HG02623 (cell line): ENCODE data around the gene SLC22A5.
"Not testable (repeated sequence)": the region's sequence is repeated elsewhere in the genome, so short reads cannot be mapped to it uniquely, and the experiment has no call there.

Experiments used
- ATAC-seq: cut with Tn5 transposase; IDR thresholded peaks from one replicate; pipeline ENCODE4 v1.9.1; 2021; ENCODE audit warnings: moderate library complexity; ENCODE audit not compliant: unreplicated experiment

The SLC22A5 gene

DNA sequence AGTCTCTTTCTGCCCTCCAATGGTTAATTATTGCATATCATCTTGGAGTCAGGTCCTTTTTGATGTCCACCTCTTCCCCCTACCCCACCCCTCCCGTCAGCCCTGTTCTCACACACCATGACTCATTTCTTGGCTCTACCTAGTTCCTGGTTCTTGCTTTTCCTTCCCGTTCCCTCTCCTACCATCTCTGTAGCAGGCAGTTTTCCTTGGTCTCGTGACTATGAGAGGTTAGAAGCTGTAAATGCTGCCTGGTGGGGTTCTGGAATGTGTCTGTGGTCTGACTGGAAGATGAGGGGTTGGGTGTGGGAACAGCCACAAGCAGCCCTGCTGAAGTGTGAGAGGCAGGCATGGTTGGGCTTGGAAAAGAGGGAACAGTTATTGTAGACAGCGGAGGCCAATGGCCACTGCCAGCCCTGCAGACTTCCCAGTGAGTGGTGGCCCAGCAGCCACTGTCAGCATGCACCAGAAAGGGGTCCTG lies 18.2 kb downstream of the SLC22A5 start:
- ATAC-seq, result no peak

DNA sequence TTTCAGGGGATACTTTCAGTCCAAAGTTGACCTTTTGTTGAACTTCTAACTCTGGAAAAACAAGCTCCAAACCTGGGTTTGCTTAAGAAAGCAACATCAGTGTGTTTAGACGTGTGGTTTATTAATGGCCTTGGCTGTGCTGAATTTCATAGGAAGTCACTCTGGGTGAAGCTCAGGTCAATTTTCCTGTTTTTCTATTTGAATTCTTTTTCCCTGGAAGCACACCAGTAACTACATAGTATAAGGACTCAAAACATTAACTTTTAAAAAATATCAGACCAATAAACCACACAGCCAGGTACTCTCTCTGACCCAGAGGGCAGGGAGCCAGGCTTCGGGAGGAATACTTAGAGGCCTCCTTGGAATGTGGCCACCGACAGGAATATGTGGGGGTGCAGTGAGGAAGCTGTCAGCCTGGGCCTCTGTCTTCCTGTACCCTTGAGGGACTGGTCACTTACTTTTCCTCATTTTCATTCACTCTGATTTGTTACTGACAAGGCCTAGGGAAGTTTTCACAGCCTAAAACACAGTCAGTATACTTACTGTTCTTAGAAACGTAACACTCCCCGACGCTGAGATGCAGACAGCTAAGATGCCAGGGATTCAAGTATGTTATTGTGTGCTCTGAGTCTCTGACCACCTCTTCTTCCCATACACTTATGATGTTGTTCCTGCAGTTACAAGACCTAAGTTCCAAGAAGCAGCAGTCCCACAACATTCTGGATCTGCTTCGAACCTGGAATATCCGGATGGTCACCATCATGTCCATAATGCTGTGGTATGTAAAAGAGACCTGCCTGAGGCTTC lies 18.9 kb downstream of the SLC22A5 start:
- ATAC-seq, result no peak

DNA sequence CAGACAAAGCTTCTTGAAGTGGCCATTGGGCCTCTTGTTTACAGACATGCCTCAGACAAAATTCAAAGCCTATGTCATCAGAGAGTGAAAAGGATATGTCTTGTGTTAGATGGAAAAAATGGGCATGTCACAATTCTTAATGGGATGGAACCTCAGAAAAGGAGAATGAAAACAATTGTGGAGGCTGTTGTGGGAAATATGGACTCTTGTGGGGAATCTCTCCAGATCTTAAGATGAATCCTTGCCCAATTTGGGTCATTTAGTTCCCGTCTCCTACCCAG lies 19.5 kb downstream of the SLC22A5 start:
- no peak for ATAC-seq

DNA sequence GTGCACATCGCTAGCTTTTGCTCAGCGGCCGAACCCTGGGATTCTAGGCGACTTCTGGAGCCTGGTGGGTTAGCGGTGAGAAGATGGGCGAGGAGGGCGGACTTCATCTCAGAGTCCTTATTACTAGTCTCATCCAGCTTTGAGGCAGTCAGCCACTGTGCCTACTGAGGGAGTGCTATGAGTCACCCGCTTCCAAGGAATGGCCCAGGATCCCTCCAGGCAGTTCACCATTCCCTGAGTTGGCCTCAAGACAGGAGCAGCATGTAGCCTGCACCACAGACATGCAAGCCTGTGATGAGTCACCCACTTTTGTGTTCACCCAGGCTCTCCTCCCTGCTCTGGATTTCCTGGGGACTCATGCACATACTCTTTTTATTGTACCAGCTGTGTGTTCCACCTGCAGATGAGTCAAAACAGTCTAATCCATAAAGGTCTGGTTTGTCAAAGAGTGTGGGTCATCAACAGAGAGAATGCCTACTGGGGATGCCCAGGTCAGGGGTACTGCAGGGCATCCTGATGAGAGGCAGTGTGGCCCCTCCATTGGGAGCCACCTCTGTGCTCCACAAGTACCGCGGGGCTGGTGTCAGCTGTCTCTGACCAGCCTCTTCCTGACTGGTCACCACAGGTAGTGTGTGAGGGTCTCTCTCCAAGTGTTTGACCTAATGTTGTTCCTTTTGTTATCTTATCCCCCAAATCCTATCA lies 20.2 kb downstream of the SLC22A5 start:
- ATAC-seq, result no peak

DNA sequence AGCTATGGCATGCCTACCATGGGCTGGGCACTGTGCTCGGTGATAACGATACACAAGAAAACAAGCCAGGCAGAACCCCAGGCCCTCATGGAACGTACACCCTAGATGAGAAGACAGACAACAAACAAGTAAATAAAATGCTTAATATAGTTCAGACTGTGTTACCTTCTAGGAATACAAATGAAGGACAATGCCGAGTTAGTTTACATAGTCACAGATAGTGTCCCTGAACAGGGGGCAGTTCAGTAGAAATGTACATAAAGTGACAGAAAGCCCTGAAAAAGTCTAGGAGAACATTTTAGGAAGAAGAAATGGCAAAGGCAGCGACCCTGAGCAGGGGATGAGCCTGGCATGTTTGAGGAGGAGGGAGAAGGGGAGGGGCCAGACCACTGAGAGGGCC lies 21.7 kb downstream of the SLC22A5 start:
- ATAC-seq, result no peak

DNA sequence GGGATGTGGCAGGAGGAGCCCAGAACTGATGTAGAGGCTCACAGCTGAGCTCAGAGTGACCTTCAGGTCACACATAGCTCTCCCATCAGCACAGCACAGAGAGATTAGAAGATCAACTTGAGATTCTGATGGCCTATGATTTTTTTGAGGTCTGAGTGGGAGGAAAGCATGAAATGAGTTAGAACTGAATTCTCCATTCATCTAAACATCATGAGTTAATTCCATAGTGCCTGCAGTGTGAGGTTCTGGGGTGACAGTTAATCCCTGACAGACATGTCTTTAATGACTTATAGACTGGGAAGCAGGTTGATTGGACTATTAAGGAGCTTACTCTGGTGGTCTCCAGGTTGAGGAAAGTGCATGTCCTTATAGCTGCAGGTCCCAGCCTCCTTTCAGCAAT lies 22.4 kb downstream of the SLC22A5 start:
- no peak for ATAC-seq

DNA sequence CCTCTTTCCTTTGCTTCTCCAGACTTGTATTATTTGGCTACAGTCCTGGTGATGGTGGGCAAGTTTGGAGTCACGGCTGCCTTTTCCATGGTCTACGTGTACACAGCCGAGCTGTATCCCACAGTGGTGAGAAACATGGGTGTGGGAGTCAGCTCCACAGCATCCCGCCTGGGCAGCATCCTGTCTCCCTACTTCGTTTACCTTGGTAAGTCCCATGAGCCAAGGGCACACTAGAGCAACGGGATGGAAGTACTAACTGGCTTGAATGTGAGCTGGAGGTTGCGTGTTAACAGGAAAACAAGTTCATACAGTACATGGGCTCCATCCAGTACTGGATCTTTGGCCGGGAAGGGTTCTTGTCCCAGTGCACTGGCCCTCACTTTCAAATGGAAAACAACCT lies 22.9 kb downstream of the SLC22A5 start:
- no peak for ATAC-seq

DNA sequence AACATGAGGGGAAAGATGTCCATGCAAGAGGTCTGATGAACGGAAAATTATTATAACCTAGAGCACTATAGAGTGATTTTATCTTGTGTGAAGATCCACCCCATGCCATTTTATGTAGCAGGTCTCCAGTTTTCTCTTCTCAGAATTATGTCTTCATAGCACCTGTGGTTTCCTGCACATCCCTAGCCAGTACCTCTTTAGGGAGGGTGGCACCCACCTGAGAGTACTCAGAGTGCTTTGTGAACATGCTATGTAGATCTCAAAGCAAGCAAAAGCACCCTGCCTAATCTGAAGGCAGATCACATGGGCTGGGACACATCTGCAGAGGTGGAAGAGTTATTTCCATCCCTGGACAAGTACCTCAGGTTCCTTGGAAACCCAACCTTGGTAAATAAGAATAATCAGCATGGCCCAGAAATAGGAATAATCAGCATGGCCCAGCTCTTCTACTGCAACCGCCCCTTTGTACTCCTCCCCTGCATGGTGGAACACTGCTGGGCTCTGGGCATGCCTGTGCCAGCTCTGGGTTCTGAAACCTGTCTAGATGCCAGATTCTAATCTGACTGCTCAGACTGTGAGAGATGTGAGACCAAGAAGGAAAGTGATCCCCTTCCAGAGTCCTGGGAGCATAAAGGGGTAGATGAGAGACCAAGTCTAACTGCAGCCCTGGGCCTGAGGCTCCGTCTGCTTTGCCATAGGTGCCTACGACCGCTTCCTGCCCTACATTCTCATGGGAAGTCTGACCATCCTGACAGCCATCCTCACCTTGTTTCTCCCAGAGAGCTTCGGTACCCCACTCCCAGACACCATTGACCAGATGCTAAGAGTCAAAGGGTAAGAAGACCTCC lies 23.7 kb downstream of the SLC22A5 start:
- ATAC-seq, result no peak

DNA sequence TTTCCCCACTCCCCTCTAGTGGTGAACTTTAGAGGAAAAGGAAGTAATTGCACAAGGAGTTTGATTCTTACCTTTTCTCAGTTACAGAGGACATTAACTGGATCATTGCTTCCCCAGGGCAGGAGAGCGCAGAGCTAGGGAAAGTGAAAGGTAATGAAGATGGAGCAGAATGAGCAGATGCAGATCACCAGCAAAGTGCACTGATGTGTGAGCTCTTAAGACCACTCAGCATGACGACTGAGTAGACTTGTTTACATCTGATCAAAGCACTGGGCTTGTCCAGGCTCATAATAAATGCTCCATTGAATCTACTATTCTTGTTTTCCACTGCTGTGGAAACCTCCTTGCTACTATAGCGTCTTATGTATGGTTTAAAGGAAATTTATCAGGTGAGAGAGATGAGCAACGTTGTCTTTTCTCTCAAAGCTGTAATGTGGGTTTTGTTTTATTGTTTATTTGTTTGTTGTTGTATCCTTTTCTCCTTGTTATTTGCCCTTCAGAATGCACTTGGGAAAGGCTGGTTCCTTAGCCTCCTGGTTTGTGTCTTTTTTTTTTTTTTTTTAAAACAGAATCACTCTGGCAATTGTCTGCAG lies 25.3 kb downstream of the SLC22A5 start:
- no peak for ATAC-seq

DNA sequence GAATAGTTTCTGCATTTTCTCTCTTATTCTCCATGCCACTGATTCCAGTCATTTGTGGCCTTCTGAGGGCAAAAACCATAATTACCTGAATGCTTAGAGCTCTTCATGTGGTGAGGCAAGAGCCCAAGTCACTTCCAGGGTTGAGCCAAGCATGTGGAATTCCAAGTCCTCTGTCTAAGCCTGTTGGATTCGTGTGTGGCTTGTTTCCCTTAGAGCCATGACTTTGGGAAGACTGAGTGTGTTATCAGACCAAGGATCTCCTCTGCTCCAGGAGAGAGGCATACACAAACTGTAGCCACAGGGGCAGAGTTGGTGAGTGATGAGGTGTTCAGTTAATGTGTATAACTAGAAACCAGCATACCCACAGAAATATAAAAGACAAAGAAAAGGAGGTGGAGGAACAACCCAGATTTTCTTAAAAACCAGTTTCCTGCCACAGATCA lies 27.1 kb downstream of the SLC22A5 start:
- no peak for ATAC-seq

DNA sequence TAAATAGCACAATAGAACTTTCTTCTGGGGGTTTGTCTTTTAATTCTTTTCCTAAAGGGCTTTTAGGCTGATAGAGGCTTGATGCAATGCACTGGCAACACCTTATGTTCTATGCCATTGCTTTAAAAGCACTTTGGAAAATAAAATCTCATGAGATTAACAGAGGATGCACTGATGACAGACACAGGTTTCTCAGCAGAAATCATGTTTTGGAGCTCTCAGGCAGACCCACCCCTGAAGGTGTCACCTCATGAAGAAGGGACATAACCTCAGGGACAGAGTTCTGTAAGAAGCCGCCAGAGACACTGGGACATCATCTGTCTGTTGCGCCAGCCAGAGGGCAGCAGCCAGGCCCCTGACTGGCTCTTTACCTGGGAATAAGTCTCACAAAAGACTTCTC lies 27.7 kb downstream of the SLC22A5 start:
- no peak for ATAC-seq

DNA sequence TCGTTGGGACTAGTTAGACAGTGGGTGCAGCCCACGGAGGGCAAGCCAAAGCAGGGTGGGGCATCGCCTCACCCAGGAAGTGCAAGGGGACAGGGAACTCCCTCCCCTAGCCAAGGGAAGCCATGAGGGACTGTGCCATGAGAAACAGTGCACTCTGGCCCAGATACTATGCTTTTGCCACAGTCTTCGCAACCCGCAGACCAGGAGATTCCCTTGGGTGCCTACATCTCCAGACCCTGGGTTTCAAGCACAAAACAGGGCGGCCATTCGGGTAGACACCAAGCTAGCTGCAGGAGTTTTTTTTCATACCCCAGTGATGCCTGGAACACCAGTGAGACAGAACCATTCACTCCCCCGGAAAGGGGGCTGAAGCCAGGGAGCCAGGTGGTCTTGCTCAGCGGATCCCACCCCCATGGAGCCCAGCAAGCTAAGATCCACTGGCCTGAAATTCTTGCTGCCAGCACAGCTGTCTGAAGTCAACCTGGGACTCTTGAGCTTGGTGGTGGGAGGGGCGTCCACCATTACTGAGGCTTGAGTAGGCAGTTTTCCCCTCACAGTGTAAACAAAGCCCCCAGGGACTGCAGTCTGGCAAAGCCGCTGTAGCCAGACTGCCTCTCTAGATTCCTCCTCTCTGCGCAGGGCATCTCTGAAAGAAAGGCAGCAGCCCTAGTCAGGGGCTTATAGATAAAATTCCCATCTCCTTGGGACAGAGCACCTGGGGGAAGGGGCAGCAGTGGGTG lies 28.6 kb downstream of the SLC22A5 start:
- not testable (repeated sequence) for ATAC-seq

DNA sequence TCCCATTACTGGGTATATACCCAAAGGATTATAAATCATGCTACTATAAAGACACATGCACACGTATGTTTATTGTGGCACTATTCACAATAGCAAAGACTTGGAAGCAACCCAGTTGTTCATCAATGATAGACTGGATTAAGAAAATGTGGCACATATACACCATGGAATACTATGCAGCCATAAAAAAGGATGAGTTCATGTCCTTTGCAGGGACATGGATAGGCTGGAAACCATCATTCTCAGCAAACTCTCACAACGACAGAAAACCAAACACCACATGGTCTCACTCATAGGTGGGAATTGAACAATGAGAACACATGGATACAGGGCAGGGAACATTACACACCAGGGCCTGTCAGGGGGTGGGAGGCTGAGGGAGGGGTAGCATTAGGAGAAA lies 34.5 kb downstream of the SLC22A5 start:
- not testable (repeated sequence) for ATAC-seq

DNA sequence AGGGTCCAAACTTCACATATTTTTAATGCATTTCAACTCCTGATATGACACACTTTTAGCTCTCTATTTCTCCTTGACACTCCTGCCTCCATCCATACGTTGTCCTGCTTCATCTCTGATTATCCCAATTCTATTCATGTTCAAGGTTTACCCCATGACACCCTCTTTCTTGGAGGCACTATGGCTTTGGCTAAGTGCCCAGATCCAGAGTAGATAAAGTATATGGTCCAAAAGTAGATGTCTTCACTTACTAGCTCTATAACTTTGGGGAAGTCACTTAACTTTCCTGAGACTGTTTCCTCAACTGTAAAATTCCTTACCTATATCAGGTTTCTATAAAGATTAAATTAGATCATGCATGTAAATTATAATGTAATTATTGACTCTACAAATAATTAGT lies 36.1 kb downstream of the SLC22A5 start:
- ATAC-seq, result no peak

DNA sequence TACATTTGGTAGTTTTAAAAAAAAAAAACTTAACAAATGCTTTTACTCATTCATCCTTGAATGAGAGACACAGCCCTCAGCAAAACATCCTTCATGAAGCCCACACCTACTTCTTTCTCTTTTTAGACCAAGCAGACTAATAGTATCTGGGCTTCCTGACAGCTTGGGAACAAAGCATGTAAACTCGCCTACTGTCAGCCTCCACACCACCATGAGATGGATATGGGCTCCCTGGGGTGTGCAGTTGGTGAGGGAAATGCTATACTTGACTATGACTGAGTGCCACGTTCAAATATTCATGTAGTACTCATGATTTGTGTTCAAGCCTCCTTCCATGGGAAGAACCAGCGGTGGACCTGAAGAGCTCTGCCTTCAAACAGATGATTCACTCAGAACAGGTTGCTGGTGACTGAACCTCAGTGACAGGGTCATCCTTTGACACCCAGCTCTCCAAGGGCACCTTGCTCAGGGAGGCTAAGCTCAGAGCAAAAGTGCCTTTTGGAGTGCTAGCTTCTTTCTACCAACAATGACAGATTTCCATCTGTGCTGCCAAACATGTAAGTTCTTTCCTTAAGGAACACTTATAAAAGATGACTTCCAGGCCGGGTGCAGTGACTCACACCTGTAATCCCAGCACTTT lies 36.8 kb downstream of the SLC22A5 start:
- no peak for ATAC-seq

DNA sequence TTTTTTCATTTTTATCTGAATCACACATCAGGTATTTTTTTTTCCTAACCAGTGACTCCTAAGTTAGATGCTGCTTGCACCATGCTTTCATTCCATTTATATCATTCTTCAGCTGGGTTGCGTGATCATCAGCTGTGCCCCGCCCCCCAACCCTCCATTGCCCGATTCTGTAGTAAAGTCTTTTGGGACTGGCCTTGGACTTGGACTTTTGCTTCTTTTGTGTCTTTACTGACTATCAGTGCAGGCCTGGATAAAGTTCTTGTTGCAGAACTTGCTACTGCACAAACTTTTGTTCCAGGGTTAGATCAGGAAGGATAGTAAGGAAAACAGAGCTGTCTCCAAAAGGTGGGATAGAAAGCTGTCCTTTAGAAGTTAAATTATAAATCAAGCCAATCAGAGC lies 38.5 kb downstream of the SLC22A5 start:
- no peak for ATAC-seq

DNA sequence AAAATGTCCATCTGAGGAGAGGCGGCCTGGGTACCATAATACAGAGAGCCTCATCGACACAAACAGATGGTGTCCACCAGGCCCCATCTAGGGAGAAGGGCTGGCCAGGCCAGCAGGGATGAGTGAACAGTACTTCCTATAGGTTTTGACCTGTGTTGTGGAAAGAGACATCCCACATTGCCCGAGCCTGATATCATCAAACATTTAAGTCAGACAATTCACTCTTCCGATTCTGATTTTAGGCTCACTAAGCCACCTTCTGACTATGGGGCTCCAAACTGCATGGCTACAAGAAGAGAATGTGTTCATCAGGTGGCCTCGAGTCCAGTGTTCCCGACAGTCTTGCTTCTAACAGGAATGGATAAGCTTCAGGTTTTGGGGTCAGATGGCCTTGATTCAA lies 38.9 kb downstream of the SLC22A5 start:
- no peak for ATAC-seq

DNA sequence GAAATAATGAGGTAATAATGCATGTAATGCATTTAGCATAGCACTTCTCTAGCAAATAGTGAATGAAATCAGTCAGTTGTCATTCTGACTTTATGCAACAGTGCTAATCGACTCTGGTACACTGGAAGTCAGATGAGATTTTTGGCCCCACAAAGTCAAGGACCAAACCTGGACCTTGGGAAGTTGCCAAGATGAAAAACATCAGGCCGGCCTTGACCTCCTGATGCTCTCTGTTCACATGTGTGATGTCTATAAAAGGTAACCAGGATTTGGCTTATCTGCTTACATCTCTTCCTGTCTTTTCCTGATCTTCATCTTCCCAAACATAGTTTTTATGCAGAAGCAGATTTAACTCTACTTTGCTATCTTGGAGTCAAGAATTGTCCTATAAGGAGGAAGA lies 39.5 kb downstream of the SLC22A5 start:
- ATAC-seq, result no peak

DNA sequence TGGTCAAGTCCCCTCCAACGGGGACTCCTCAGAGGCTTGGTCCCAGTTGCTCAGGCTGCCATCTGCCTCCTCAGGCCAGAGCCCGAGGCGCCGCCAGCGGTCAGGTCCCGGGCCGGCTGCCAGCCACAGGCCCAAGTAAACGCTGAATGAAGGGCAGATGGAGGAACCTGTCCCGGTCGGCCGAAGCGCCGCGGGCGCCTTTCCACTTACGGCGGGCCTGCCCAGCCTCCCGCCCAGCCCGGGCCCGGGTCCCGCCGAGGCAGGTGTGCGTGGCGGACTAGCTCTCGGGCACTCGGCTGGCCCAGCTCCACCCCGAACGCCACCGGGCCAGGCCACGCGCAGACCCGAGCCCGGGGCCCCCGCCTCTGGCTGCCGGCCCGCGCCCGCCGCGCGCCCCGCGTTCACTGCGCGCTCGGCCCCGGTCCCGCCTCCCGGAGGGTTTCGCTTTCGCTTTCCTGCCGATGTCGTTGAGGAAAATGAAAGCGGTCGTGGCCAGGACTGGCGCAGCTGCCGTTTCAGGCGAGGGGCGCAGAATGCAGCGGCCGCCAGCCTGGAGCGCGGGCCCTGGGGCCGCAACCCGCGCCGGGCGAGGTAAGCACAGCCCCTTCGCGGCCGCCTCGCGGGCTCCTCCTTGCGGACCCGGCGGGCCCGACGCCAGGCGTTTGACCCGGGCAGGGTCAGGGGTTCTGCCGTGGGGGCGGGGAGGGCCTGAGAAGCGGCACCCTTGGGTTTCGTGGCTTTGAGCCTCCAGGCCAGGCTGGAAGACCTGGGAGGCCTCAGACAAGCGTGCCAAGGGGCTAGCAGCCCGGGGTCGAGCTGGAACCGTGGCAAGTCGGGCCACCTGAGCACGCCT lies 41.2 kb downstream of the SLC22A5 start:
- peak; percentile 59 for ATAC-seq
